Stimulated activated CD4-positive, alpha-beta T cell treated with anti-CD3 and anti-CD28 coated beads, TNF-alpha, amount 100 ng/mL, for 4 hours (primary cell): ENCODE data around the gene ARNT2.

ENCODE experiments used
- DNase-seq, 3 experiments: peaks; one replicate each; pipeline ENCODE4 v3.0.0-alpha.2; 2020; ENCODE audit warnings: low read depth in 3 of 3

ARNT2 gene

DNA sequence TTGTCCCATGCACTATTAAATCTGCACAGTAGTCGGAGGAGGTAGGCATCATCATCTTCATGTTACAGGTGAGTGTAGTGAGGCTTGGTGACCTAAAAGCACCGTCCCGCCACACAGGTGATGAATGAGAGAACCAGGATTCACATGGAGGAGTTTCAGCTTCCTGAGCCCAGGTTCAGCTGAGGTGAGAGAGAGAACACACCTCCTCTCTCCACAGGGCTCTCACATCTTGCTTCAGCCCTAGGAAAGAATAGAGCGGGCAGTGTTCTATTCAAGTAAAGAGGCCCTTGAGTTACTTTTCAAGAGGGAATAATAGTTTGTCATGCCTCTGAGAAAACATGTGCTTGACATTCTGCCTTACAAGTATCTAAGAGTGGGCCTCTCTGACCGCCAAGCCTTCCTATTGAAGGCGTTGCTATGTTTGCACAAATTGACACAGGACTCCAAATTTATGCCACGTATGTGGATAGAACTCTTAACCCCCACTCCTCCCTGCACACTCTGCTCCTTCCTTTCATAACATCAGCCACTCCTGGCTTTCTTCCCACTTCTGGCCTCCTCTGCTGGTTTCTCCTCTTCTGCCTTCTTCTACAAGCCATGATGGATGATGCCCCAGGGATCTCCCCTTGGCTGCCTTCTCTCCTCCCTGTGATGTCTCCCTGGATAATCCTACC, 152.6 kb downstream of the ARNT2 start:
- no peak for DNase-seq

DNA sequence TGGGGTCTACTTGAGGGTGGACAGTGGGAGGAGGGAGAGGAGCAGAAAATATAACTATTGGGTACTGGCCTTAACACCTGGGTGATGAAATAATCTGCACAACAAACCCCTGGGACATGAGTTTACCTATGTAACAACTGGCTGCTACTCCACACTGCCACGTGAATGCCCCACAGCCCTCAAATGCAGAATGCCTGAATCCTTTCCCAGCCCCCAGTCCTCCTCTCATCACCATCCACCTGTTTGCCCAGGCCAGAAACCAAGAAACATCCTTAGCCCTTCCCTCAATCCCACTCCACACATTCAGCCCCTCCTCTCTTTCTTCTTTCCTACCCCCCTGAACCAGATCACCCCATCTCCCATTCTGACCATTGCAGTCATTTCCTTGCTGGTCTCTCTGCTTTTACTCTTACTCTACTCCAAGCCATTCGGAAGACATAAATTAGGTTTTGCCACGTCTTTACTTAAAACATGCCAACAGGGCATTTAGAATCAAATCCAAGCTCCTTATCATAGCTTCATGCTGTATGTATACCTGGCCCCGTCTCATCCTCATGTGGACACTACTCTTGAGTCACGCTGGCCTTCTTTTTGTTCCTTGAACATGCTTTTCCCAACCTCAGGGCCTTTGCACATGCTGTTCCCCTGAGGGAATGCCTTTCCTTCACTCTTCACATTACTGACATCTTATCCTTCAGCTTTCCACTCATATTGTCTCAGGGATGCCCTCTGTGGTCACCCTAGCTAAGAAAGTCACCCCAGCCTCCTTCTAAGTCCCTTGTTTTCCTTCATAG, 153.5 kb downstream of the ARNT2 start:
- DNase-seq: no peak

DNA sequence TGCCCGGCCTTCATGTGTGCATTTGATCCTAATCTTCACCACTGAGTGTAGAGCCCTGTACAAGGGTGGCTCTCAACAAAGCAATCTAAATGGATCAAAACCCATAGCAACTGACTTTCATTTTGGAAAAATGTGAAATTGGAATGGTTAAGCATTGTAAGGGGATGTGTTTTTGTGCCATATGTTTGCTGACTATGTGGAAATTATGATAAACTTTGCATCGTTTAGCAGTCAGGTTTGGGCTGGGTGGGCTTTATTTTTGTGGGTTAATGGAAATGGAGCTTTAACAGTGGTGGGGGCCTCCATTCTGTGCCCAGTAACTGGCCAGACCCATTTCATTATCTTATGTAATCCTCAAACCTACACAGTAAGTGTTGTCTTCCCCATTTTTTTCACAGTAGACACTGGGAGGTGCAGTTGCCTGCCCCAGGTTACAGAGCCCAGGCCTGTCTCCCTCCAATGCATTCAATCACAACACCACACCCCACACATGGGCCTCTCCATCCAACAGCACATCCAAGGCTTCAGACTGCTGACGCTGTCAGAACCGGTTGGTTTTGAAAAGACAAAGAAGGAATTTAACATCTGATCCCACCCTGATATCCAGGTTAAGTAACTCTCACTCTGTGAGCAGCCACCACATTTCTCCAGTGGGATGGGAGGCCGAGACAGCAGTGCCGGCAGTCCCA, 154.6 kb downstream of the ARNT2 start:
- no peak for DNase-seq

DNA sequence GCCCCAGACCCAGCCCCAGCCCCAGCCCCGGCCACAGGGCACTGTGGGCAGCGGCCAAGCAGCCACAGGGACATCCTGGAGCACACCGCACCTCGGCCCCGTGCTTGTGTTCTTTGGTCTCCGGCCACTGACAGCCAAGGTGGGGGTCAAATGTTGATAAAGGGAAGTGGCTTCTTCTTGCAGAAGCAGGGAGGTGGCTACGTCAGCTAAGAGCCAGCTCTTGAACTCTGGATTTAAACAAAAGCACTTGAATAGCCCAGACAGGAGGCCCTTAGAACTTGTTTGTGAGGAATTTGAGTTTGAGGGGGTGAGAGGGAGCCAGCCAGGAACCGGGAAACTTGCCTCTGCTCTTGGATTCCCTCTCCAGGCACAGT, 155.1 kb downstream of the ARNT2 start:
- DNase-seq: no peak

DNA sequence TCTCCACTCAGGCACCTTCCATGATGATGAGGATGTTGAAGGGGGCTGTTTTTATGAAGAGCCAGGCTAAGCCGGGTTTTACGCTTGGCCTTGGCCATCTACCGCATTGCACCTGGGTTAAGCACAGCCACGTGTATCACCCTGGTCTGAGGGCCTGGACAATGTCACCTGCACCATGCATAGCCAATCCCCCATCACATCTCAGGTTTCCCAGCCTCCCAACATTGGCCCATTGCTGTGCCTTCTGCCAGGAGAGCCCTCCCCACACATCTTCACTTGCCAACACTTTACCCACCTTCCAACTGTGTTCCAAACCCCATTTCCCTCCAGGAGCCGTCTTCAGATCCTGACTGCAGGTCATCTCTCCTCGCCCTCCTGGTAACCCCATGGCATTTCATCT, 155.6 kb downstream of the ARNT2 start:
- no peak for DNase-seq

DNA sequence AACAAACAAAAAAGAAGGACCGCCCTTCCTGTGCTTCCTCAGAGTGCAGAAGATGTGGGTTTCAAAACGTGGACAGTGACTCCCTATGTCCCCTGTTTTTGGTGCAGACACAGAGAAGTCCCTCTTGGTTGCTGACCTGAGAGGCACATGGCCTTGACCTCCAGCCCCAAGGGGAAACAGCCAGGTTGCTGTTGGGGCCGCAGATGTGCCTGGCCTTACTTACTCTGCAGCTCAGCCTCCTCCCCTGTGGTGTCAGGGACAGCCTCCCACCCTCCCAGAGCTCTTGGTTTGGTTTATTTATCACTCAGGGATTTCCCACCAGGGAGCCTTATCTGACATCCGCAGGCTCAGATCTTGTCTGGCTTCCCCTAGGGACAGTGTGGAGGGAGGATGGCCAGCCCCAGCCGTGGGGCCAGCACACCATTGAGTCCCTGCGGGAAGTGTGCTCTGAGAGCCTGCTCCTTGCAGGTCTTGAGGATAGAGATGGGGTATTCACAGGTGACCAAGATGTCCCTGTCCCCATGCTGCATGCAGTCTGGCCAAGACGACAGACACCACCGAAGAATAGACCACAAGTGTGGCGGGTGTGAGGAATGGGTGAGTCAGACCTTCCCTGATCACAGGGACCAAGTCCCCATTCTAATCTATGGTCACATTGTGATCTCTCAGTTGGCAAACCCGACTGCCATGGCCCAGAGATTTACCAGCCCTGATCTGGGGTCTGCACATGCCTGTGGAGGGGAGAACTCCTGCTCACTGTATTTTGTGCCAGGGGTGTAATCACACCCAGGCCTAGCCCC, 156.6 kb downstream of the ARNT2 start:
- no peak for DNase-seq

DNA sequence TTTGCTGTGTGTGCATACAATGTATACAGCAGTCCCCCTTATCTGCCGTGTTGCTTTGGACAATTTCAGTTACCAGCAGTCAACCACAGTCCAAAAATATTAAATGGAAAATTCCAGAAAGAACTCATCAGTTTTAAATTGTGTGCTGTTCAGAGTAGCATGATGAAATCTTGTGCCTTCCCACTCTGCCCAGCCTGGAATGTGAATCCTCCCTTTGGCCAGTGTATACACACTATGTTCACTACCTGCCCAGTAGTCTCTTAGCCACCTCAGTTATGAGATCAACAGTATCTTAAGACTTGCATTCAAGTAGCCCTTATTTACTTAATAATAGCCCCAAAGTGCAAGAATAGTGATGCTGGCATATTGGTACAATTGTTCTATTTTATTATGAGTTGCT, 157.3 kb downstream of the ARNT2 start:
- no peak for DNase-seq

DNA sequence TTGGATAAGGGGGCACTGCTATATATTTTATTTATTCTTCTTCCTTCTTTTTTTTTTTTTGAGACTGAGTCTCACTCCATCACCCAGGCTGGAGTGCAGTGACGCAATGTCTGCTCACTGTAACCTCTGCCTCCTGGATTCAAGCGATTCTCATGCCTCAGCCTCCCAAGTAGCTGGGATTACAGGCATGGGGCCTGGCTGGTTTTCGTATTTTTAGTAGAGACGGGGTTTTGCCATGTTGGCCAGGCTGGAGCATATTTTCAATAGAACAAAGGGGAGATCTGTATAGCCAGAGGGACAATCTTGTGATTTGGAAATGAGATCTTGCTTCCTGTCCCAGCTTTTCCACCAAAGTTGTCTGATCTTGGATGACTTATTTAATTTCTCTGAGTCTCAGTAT, 157.9 kb downstream of the ARNT2 start:
- DNase-seq: no peak

DNA sequence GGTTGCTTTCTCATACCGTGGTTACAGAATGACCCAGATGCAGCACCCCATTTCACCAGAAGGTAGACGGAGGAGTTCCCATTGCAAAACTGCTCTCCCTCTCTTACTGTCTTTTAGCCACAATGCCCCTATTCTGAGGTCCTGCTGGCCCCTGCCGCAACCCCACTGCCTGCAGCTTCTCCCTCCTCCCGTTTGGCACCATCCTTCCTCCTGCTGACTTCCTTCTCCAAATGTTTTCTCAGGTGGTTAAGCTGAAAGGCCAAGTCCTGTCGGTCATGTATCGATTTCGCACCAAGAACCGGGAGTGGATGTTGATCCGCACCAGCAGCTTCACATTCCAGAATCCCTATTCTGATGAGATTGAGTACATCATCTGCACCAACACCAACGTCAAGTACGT, 158.7 kb downstream of the ARNT2 start:
- no peak for DNase-seq

DNA sequence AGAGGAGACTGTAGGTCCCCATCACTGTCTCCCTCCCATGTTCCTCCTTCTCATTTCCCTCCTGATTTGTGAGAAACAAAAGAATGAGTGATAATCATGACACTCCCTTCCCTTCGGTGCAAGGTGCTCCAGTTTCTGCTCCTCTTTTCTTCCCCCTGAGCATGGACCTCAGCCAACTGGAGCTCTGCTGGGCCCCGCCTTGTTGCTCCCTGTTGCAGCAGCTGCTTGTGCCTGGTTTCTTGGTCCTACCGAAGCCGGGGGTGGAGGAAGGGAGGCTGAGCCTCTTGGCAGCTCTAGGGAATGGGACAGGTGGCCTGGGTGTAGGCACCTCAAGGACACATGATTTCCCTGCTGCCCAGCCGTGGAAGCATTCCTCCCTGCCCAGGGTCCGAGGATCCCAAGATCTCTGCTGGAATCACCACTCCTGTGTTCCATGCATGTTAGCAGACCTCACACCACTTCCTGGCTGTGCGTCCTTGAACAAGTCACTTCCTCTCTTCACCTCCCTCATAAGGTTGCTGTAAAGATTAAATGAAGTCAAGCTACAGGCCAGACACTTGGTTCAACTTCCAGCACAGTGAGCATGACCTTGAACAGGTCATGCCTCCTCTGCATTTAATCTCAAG, 159.3 kb downstream of the ARNT2 start:
- DNase-seq: no peak

DNA sequence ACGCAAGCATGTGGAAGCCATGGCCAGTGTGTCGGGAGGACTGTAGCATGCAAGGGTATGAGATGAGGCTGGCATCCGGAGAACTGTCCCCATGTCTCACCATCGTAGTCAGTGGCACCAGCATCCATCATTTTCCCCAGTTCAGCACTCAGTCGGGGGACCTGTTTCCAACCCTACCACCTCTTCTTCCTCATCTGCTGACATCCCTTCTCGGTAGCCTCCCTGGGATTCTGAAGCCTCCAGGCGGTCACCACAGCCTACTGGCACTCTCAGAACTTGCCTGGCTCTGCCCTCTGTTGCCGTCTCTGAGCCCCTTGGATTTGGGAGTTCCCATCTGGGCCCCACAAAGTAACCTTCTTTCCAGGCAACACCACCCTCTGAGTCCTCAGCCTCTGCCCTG, 159.9 kb downstream of the ARNT2 start:
- no peak for DNase-seq

DNA sequence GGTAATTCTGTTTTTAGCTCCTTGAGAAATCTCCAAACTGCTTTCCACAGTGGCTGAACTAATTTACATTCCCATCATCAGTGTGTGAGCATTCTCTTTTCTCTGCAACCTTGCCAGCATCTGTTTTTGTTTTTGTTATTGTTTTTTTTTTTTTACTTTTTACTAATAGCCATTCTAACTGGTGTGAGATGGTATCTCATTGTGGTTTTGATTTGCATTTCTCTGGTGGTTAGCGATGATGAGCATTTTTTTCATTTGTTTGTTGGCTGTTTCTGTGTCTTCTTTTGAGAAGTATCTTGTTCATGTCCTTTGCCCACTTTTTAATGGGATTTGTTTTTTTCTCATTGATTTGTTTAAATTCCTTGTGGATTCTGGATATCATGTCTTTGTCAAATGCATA, 161.2 kb downstream of the ARNT2 start:
- no peak for DNase-seq

DNA sequence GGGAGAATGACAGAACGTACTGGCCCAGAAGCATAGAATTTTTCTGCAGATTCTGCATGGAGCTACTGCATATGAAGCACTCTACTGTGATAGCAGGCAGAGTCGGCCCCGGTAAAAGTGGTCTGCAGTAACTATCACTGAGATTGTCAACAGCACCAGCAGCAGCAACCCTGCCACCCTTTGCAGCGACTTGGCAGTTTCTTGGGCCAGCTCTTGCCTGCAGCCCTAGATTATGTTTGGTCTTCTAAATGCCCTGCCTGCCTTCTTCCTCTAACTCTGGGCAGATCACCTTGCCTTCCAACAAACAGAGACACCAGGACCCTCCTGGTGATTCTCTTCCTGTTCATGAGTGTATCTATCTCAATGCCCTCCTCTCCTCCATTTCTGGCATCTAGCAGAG, 161.8 kb downstream of the ARNT2 start:
- no peak for DNase-seq

DNA sequence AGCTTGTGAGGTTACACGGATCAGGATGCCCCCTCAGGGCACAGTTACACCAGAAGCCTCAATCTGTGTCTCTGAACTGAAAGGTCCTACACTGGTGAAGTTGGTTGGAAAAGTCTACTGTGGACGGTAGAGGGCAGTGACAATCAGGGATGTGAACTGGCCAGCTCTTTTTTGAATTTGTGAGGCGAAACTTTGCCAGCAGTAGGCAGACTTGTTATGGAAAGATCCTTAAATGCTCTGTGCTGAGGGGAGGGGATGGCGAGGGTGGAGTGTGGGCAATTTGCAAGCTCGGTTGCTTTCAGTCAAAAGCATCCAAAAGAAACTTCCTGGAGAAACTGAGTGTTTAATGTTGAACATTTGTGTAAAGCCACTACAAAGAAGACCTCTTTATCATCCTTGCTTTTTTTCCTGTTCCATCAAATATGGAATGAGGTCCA, 163.6 kb downstream of the ARNT2 start:
- no peak for DNase-seq

DNA sequence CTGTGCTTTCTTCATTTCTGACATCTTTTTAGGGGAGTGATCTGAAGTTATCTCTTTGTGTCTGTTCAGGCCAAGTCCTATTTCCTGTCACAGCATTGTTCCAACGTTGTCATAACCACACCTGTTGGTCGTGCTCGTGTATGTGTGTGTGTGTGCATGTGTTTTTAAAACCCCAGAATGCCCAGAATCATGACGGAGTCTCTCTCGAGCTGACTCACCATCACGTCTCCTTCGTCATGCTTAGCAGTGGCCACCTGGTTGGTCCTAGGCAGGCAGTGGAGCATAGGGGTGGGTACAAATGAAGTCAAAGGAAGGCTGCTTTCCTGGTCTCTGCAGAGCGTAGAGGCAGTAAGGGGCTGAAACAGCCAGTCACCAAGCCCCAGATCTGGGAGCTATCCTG, 164.1 kb downstream of the ARNT2 start:
- no peak for DNase-seq

DNA sequence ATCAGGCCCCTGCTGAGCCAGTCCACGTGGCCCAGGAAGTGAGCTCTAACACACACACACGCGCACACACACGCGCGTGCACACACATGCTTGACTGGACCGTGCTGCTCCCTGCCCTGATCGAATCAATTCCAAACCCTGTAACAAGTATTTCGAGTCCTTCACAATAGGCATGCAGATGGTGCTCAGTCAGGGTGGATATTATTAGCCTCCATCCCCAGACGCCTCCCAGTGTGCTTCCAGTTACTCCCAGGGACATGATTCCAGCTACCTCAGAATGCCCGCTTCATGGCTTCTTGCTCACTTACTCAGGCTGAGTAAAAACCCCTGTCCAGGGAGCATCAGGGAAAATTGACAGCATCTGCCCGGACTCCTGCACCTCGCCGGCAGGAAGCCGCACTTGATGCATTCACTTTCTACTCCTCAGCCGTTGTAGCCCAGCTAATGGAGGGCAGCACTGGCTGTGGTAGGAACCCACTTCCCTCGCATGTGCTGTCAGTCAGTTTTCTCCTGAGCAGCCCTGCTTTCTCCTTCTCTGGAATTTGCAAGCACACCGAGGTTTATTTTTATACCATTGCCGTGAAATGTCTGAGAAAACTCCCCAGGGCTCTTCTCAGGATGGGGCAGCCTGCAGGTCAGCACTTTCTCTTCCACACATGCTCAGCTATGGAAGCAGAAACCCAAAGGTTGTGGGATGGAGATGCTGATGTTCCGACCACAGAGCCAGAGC, 164.9 kb downstream of the ARNT2 start:
- DNase-seq: no peak

DNA sequence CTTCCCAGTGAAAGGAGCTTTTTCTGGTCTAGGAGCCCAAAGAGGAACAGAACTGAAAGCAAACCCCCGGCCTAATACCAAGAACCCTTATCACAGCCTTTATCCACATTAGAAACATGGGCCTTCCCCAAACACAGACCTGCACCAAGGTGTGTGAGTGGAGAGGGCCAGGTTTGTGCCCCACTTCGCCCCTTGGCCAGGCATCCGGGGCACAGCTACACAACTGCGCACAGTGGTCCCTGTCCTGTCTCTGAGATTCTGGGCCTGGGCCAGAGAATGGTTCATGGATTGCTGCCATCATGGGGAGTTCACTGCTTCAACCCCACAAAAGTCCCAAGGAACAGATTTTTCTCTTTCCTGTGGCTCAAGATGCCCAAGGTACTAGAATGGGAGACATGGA, 165.5 kb downstream of the ARNT2 start:
- DNase-seq: no peak

DNA sequence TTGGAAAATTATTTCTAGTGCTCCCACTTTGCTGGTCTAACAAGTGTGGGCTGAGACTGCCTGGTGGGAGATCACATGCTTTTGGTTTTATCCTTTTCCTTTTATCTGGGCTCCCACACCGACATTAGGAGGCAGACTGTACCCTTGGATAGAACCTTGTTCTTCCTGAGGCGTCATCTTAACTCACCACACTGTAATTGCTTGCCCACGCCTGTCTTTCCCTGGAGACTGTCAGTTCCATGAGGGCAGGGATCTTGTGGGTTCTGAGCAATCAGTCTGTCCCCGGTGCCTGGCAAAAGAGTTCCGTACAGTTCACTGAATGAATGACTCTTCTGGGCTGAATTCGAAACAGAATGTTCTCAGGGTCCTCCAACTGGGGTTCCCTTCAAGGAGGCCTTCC, 166.4 kb downstream of the ARNT2 start:
- DNase-seq: no peak

DNA sequence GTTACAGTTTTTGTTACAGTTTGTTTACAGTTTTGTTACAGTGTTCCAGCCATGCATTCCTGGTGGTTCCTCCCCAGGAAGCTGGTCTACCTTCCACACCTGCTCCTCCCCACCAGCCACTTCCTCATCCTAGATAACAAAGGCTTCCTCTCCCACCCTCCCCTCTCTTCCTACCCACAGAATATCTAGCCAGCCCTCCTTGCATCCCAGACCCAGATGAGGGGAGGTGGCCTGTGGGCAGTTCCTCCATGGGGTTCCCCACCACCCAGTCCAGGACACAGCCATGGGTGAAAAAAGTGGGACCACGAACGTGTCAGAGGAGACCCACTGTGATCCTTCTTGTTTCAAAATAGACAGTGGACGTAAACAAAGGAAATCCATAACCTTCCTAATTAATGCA, 168.2 kb downstream of the ARNT2 start:
- no peak for DNase-seq

DNA sequence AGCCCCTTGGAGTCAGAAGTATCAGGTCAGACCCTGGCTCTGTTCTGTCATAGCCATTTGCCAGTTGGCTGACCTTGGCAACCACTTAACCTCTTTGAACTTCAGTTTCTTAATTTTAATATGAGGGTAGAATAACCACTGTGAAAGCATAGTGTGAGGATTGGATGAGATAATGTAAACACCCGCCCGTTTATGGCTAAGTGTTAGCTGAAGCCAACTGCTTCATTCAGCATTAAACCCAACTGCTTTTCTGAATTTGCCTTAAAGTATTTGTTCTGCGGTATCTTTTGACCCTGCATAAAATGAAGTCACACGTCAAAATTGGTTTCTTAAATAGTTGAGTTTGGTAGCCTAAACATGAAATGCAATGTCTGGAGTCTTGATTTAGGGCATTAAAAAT, 169.4 kb downstream of the ARNT2 start:
- DNase-seq: no peak

DNA sequence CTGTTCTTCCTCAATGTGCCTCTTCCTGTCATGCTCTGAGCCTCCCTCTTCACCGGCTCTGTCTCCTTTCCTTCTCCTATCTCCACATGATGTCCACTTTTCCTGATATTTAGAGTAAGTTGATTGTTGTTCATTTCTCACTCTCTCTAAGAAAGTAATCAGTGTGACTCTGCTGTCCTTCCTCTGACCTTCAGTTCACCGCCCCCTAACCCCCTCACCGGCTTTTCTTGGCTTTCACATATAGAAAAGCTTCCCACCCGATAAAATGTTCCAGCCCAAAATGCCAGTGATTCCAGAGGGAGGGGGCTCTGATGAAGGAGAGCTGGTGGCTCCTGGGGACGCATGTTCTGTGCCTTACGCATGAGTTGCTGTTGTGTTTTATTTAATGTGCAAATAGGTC, 170.4 kb downstream of the ARNT2 start:
- no peak for DNase-seq
